Gastrocnemius medialis (tissue), 4 donors: ENCODE results near the gene SECISBP2. TPM values are rescaled to one million over a fixed set of nuclear protein-coding genes. Genes with fewer than 3 reads are reported as not detected.

Experiments used
- ATAC-seq, 2 donors: fragments of 150-250 bp; one replicate each; pipeline ENCODE4 v1.9.1; 2016
- DNase-seq, 2 donors: peaks; one replicate each; pipeline ENCODE4 v3.0.0-alpha.2; 2019
- H3K27ac ChIP-seq, 4 donors: fragments of 200-600 bp; sonication (generic); 1 replicate in 1 of 4; 2 replicates in 3 of 4; pipeline ENCODE4 v1.5.1; 2016 to 2018; ENCODE audit warnings: mild to moderate bottlenecking in 2 of 4, moderate library complexity in 1 of 4
- H3K27me3 ChIP-seq, 3 donors: fragments of 200-600 bp; sonication (generic) in 2 of 3; 1 replicate in 1 of 3; 2 replicates in 2 of 3; pipeline versions ENCODE4 v1.5.1 to v1.6.0; 2016 to 2019; ENCODE audit warnings: mild to moderate bottlenecking in 1 of 3, moderate library complexity in 1 of 3
- H3K36me3 ChIP-seq, 2 donors: fragments of 200-600 bp; sonication (generic) in 1 of 2; one replicate each; pipeline ENCODE4 v1.5.1; 2017 to 2018
- H3K4me1 ChIP-seq, 2 donors: fragments of 200-600 bp; sonication (generic) in 1 of 2; one replicate each; pipeline ENCODE4 v1.5.1; 2016 to 2017; ENCODE audit warnings: mild to moderate bottlenecking in 2 of 2
- H3K4me3 ChIP-seq, 4 donors: fragments of 200-600 bp; sonication (generic) in 3 of 4; 1 replicate in 1 of 4; 2 replicates in 3 of 4; pipeline ENCODE4 v1.5.1; 2016 to 2019; ENCODE audit warnings: mild to moderate bottlenecking in 2 of 4
- H3K9me3 ChIP-seq, 3 donors: fragments of 200-600 bp; sonication (generic) in 2 of 3; 1 replicate in 1 of 3; 2 replicates in 2 of 3; pipeline ENCODE4 v1.5.1; 2016 to 2019
- CTCF ChIP-seq, 5 experiments: fragments of 450-650 bp in 3 of 5; fragments of 200-600 bp in 2 of 5; sonication (generic) in 2 of 5; IDR thresholded peaks in 4 of 5; conservative IDR thresholded peaks in 1 of 5; 1 replicate in 4 of 5; 2 replicates in 1 of 5; pipeline ENCODE4 v1.5.1; 2016 to 2019; ENCODE audit warnings: antibody characterized with exemption in 5 of 5, mild to moderate bottlenecking in 3 of 5, moderate library complexity in 3 of 5
- POLR2A ChIP-seq, 2 donors: fragments of 450-650 bp; IDR thresholded peaks; one replicate each; pipeline ENCODE4 v1.6.1; 2017; ENCODE audit warnings: antibody characterized with exemption in 2 of 2, mild to moderate bottlenecking in 2 of 2, moderate library complexity in 2 of 2
- in situ Hi-C, 4 donors: fragments of 200-750 bp; cut with MboI; loops; one replicate each; pipeline versions ENCODE4 v1.15.0 to v1.8.0; 2017; ENCODE audit warnings: low sequenced_read_pairs in 4 of 4
- intact Hi-C: fragments of 100-400 bp; cut with DNase I; formaldehyde crosslinking; loops from one replicate; pipeline ENCODE4 v1.15.1; 2023; ENCODE audit warnings: low total_unique reads
- total RNA-seq, 4 donors: library from RNA; depleted of rRNA; stranded (reverse); fragments of >200 nt; gene quantifications; one replicate each; pipeline versions ENCODE4 v1.1.0 to v1.2.3, GENCODE V29; 2016

Gene SECISBP2
- total RNA-seq, 4 donors from 2014 or later = 40.2 to 70.8 (median 54.9) TPM

- H3K27me3 ChIP-seq = no peaks in the 10 kb centered on the region
- H3K4me3 ChIP-seq = no peak overlapping the region
- peaks cover 0 to 16% of the 10 kb centered on the region in 2 donors for H3K36me3 ChIP-seq
- no peaks in the 10 kb centered on the region for H3K4me1 ChIP-seq
- H3K27ac ChIP-seq = no peak overlapping the region
- in situ Hi-C loops (no loop called here), intact Hi-C loops (no loop called here)
- DNase-seq (no peak), ATAC-seq (no peak)
- H3K9me3 ChIP-seq = no peaks in the 10 kb centered on the region
- TF ChIP-seq CTCF (IDR thresholded peaks at IDR 0.05 in 4 of 5, conservative IDR thresholded peaks at IDR 0.05 in 1 of 5) (no peak), POLR2A (IDR thresholded peaks at IDR 0.05) (no peak)
Observed at GRCh38 chr9:89372979-89373378, 54.7 kb downstream of the SECISBP2 start.

GRCh38 chr9:89374176-89374575 lies 55.9 kb downstream of the SECISBP2 start:
- no peaks in the 10 kb centered on the region for H3K27me3 ChIP-seq
- intact Hi-C loops = no loop called here
- no peaks in the 10 kb centered on the region for H3K4me1 ChIP-seq
- no peak overlapping the region for H3K4me3 ChIP-seq
- ATAC-seq (no peak), DNase-seq (no peak)
- no peaks in the 10 kb centered on the region for H3K9me3 ChIP-seq
- no peak for TF ChIP-seq CTCF (IDR thresholded peaks at IDR 0.05 in 4 of 5, conservative IDR thresholded peaks at IDR 0.05 in 1 of 5)
- TF ChIP-seq POLR2A (IDR thresholded peaks at IDR 0.05) = no peak
- H3K27ac ChIP-seq = no peak overlapping the region
- peaks cover 0 to 28% of the 10 kb centered on the region in 2 donors for H3K36me3 ChIP-seq
- in situ Hi-C loops = no loop called here

GRCh38 chr9:89375191-89375760 lies 57.0 kb downstream of the SECISBP2 start:
- intact Hi-C loops (no loop called here), in situ Hi-C loops (no loop called here)
- DNase-seq (no peak), ATAC-seq (no peak)
- Histone ChIP-seq H3K4me1 (no peaks in the 10 kb centered on the region), H3K27ac (no peak overlapping the region), H3K4me3 (no peak overlapping the region), H3K36me3 (peaks cover 0 to 30% of the 10 kb centered on the region in 2 donors), H3K27me3 (no peaks in the 10 kb centered on the region), H3K9me3 (no peaks in the 10 kb centered on the region)
- TF ChIP-seq CTCF (IDR thresholded peaks at IDR 0.05 in 4 of 5, conservative IDR thresholded peaks at IDR 0.05 in 1 of 5) (no peak), POLR2A (IDR thresholded peaks at IDR 0.05) (no peak)

- no peak overlapping the region for H3K4me3 ChIP-seq
- no peak for DNase-seq
- H3K27ac ChIP-seq = no peak overlapping the region
- H3K9me3 ChIP-seq = no peaks in the 10 kb centered on the region
- H3K4me1 ChIP-seq = no peaks in the 10 kb centered on the region
- H3K36me3 ChIP-seq = peaks cover 0 to 33% of the 10 kb centered on the region in 2 donors
- no peaks in the 10 kb centered on the region for H3K27me3 ChIP-seq
- in situ Hi-C loops = no loop called here
- no peak for ATAC-seq
- intact Hi-C loops = no loop called here
- TF ChIP-seq POLR2A (IDR thresholded peaks at IDR 0.05) (no peak), CTCF (IDR thresholded peaks at IDR 0.05 in 4 of 5, conservative IDR thresholded peaks at IDR 0.05 in 1 of 5) (no peak)
Observed at GRCh38 chr9:89376286-89376685, 58.0 kb downstream of the SECISBP2 start.
